Stomach (tissue), 4 donors: Measurements from ENCODE around the gene MKRN3.

Experiments used
- CTCF ChIP-seq, 7 experiments: fragments of 450-650 bp in 4 of 7; fragments of 200-600 bp in 3 of 7; sonication (generic) in 3 of 7; IDR thresholded peaks; one replicate each; pipeline ENCODE4 v1.5.1; 2016 to 2019; ENCODE audit warnings: antibody characterized with exemption in 7 of 7, control low read depth in 2 of 7, mild to moderate bottlenecking in 1 of 7
- EP300 ChIP-seq: sonication (generic); formaldehyde crosslinking; IDR thresholded peaks from one replicate; pipeline ENCODE4 v1.6.1; 2017; ENCODE audit warnings: antibody characterized with exemption
- POLR2AphosphoS5 ChIP-seq, 3 donors: sonication (generic); formaldehyde crosslinking; IDR thresholded peaks; one replicate each; pipeline ENCODE4 v1.6.1; 2016; ENCODE audit warnings: antibody characterized with exemption in 3 of 3

DNA sequence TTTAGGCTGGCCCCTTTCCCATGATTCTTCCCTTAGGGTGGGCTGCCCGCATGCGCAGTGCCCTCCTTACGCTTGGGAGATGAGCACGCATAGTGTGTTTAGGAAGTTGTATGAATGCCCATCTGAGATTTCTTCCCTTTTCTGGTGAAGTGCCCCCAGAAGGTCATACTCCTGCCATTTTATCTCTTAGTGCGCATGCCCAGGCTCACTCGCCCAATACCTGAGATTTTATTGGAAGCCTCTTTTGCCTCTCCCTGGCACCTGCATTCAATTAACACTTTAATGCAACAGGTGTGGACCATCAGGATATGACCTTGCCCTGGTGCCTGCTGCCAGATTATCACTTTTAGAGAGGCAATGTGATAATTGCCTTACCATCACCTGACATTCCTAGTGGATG lies 36.6 kb downstream of the MKRN3 start:
- TF ChIP-seq CTCF (IDR thresholded peaks at IDR 0.05): no peak
- TF ChIP-seq EP300: no peak
- TF ChIP-seq POLR2AphosphoS5 (IDR thresholded peaks at IDR 0.05): no peak
